ENCODE results near the gene CCDC183.
"Not testable (repeated sequence)": the region's sequence is repeated elsewhere in the genome, so short reads cannot be mapped to it uniquely, and the experiment has no call there.

The CCDC183 gene

DNA sequence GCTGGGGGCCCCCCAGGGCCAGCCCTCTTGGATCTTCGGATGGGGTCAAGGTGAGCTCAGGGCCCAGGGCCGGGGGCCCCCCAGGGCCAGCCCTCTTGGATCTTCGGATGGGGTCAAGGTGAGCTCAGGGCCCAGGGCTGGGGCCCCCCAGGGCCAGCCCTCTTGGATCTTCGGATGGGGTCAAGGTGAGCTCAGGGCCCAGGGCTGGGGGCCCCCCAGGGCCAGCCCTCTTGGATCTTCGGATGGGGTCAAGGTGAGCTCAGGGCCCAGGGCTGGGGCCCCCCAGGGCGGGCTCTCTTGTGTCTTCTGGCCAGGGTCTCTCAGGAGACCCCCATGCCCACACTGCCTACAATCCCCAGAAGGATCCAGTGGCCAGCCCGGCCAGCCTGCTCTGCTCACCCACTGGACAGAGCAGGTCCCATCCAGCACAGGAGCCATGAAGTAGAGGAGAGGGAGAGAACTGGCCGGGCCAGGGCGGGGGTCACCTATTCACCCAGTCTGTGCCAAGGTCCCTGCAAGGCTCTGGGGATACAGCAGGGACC lies 6.9 kb downstream of the CCDC183 start:
- DNase-seq, result not testable (repeated sequence)

DNA sequence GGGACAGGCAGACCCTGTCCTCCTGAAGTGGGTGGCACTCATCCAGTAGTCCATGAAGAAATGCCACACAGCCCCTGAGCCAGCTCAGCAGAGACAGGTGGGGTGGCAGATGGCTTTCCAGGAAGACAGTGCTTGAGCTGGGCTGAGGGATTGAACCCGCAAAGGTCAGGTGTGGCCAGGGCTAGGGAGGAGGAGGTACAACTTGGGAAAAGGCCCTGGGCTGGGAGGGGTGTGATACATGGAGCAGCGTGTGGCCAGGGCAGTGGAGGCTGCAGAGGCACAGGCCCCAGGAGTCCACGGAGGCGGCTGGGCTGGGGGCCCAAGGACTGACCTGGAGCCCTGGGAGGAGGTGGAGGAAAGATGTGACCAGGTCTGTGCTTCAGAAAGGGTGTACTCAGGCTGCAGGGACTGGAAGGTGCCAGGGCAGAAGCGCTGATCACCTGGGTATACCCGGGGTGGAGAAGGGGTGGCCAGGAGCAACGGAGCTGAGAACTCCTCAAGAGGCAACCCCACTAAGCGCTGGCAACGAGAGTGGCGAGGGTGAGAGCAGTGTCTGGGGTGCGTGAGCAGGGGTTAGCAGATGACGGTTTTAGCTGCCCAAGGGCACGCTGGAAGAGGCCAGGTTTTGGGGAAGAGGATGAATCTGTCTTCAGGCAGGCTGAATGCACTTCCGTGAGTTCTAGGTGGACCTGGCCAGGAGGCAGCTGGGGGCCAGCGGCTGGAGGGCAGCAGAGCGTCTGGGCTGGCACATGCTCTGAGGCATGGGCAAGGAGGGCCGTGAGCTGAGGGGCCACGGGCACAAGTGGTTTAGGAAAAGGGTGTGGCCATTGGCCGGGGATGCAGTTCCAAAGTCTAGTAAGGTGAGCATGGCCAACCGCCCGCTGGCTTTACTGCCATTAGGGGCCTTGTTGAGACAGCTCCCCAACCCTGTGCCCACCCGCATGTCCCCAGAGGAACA lies 7.7 kb downstream of the CCDC183 start:
- no peak for DNase-seq

DNA sequence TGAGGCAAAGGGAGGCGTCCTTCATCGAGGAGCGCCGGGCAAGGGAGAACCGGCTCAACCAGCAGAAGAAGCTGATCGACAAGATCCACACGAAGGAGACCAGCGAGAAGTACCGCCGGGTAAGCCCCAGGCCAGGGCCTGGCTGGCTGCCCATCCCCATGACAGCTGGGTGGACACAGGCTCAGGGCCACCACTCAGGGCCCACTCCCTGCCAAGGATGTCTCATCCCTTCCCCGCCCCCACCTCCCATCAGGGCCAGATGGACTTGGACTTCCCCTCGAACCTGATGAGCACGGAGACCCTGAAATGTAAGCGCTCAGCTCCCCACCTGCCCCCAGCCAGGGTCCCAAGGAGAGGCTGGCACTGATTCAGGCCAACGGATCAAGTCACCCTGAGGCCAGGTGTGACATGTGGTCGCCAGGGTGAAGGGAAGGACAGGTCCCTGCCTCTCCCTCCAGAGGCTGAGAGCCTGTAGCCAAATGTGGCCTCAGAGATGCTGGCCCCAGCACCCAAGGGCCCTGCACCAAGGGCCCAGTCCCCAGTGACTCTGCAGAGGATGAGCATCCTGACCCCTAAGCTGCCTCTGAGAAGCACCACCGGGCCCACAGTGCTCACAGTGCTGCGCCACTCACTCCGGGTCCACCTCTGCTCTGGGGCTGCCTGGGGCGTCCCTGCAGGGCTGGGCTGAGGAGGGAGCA lies 8.5 kb downstream of the CCDC183 start:
- DNase-seq, result no peak

DNA sequence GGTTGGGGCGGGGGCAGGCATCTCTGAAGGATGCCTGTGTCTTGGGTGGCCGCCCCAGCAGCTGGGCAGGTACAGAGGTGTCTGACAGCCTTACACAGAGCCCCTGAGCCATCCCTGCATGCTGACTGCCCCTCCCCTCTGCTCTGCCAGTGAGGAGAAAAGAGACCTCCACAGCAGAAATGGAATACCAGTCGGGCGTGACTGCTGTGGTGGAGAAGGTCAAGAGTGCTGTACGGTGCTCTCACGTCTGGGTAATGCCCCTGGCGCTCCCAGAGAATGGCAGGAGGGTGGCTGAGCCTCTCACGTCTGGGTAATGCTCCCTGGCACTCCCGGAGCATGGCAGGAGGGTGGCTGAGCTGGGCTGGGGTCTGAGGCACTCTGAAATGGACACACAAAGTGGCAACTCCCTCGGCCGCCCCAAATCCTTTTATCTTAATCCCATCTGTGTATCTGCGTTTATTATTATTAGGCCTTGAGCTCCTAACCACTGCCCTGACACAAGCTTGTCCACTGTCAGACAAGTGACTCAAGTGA lies 9.1 kb downstream of the CCDC183 start:
- no peak for DNase-seq

DNA sequence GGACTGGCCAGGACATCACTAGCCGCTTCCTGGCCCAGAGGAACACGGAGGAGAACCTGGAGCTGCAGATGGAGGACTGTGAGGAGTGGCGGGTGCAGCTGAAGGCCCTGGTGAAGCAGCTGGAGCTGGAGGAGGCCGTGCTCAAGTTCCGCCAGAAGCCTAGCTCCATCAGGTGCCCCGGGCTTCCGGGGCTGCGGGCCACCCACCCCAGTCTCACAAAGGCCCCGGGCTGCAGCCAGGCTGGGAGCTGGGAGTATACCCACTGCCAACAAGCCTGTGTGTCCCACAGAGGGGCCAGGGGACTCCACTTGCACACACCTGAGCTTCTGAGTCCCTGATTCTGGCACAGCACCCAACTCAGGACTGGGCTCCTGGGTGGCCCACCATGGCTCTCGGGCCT lies 9.9 kb downstream of the CCDC183 start:
- no peak for DNase-seq

DNA sequence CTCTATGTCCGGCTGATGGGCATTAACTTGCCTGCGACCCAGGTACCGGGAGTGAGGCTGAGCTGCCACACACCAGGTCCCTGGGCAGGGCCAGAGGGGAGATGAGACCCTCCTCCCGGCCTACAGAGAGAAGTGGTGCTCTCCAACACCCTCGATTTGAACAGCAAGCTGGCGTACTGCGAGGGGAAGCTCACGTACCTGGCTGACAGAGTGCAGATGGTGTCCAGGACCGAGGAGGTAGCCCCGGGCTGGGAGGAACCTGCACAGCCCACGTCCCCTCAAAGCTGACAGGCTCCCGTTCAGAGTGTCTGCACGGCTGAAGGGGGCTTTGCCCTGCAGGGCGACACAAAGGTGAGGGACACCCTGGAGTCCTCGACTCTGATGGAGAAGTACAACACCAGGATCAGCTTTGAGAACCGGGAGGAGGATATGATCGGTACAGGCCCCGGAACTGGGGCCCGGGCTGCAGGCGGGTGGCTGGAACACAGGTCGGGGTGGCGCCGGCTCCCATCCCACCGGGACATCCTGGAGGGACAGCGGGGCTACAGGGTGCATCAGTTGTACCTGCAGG lies 10.6 kb downstream of the CCDC183 start:
- no peak for DNase-seq

DNA sequence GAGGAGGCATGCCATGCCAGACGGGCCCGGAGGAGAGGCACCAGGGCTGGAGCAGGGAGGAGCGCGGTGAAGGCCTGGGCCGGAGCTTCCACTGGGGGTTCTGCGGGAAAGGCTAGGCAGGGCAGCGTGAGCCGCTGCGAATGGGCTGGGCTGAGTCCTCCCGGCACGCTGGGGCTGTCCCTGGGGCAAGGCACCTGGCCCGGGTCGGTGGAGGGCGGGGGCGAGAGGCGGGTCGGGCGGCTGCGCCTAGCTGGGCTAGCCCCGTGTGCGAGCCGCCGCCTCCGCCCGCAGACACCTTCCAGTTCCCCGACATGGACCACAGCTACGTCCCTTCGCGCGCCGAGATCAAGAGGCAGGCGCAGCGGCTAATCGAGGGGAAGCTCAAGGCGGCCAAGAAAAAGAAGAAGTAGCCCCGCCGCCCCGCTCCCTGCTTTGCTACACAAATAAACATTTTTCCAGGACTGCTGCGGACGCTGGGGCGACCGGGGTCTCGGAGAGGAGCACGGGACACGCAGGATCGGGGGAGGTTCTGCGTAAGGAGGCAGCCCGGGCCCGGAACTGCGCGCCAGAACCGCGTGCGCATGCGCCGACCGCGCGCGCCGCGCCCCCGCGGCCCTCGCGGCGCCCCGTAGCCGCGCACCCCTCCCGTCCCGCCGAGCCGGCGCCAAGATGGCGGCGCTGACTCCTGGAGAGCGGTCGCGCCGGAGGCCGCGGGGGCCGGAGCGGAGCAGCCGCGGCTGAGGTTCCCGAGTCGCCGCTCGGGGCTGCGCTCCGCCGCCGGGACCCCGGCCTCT lies 11.3 kb downstream of the CCDC183 start, which contains the start of gene RABL6:
Gene RABL6 (plus strand): TSS at position 668 of the 794 bp plus-strand sequence. CDS start 249 bp downstream, outside the sequence.
- DNase-seq, result peak; percentile 83

DNA sequence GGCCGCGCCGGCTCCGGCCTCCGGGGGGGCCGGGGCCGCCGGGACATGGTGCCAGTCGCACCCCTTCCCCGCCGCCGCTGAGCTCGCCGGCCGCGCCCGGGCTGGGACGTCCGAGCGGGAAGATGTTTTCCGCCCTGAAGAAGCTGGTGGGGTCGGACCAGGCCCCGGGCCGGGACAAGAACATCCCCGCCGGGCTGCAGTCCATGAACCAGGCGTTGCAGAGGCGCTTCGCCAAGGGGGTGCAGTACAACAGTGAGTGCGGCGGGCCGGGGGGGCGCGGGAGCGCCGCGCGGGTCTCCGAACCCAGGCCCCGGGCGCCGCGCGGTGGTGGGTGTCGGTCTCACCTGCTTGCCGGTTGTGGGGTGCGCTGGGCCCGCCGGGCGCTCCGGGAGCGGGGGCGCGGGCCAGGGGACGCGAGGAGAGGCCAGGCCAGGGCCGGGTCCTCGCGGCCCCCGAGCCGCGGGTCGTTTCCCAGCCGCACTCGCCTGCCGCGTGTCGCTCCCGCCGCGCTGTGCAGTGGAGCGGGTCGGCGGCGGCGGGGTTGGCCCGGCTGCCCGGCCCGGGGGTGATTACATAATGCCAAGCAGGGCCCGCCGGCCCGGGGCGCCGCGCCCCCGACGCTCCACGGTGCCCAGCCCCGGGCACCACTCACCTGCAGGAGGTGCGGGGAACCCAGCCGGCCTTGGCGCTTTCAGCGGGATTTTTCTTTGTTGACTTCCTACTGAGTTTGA lies 12.1 kb downstream of the CCDC183 start:
- peak; percentile 55 for DNase-seq

DNA sequence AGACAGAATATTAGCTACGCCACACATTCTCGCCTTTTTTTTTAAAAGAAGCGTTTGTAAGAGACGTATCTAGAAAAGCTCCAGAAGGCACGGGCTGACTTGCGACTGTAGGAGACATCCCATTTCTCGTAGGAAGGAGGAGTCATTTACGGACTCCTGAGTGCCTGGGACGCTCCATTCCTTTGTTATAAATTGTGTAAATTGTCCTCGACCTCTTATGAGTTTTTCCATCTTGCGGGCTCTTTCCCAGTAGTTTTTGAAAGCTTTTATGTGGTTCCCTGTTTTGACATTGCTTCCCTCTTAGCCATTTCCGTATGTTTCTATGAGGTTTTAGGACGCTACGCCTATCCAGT lies 12.6 kb downstream of the CCDC183 start:
- no peak for DNase-seq

DNA sequence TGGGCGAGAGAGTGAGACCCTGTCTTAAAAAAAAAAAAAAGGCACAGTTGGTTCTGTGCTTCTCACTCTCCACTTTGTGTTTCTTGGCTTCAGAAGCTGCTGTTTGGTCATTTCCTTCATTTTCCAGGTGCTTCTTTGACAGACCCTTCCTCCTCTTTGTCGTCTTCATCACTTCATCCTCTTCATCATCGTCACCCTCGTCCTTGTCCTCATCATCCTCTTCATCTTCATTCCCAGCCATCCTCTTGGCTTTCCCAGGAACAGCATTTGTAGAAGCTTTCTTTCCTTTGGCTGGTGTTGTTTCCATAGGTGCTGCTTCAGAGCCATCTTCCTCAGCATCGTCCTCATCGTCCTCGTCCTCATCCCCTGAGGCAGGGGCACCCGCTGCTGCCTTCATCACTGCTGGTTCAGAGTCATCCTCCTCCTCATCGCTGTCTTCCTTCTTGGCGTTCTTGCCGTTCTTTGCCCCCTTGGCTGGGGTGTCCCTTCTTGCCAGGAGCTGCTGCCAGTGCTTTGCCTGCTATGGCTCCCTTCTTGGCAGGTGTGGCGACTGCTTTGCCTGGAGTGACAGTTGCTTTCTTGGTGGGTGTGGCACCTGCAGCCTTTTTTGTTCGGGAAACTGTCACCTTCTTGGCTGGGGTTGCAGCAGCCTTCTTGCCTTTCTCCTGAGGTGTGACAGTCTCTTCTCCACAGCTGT lies 18.7 kb downstream of the CCDC183 start:
- DNase-seq, result no peak

DNA sequence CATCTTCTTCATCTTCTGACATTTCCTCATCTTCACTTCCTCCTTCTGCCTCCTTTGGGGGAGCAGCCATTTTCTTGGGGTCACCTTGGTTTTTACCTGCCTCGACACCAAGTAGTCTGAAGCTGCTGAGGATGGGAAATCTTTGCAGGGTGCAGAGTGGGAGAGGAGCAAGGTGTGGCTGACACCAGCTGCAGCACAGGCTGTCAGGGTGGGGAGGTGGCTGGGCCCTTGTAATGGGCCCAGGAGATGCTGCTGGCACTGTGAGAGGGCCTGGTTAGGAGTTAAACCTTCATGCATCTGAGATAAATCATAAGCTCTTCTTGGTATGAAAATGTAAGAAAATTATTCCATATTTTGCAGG lies 19.3 kb downstream of the CCDC183 start:
- no peak for DNase-seq

DNA sequence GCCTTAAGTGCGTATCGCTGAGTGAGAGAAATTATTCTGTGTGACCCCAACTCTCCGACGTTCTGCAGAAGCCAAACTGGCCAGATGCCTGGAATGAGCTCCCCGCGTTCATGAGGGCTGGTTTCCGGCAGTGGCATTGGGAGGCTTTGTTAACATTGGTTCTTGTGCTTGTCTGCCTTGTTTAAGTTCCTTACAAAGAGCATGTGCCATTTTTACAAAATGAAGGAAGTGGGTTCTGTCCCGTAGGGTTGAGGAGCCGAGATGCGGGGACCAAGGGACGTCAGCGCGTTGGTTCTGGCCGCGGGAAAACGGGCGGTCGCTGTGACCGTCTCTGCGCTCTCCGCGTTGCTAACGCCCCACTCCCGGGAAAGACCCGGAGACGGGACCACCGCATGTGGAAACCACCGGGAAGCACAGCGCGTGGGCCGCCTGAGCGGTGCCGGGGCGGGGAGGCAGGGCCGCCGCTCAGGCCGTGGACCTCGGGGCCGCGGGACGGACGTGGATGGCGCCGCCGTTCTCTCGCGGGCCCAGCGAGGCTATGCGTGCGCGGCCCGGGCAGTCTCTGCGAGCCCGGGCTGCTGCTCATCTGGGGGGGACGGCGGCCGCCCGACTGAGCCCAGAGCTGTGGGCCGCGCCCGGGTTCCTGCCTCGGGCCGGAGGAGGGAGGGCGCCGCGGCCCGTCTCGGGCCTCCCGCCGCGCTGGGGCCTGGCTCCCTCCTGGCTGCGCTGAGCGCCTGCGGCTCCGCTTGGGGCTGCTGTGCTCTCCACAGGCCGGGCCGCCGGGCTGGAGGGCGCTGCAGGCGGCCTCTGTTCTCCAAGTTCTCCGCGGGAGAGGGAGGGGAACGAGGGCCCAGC lies 25.1 kb downstream of the CCDC183 start:
- no peak for DNase-seq

DNA sequence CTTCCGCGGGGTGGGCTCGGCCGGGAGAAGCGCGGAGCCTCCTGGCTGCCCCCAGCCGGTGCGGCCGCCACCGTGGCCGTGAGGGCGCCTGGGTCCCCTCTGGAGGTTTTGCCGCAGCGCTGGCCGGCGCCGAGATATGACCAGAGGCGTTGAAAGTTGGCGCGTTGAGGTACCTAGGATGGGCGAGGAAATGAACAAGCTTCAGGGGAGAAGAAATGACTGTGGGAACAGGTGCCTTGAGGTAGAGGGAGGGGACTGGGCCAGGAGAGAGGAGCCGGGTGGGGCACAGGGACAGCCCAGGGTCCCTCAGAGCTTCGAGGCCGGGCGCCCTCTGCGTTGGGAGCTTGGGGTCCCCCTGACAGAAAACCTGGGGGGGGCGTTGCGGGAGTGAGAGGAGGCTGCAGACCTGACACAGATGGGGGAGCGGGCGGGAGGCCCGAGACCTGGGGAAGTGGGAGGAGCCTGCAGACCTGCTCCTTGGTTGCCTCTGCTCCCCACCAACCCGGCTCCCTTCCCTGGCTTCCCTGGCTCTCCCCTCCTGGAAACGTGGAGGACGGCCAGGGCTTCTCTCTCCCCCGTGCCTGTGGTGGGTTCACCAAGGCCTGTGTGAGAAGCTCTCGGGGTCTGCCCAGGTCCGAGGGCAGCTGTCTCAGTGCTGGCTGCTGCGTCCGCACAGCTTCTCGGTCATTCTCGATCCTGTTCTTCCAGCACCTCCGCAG lies 25.8 kb downstream of the CCDC183 start:
- no peak for DNase-seq

DNA sequence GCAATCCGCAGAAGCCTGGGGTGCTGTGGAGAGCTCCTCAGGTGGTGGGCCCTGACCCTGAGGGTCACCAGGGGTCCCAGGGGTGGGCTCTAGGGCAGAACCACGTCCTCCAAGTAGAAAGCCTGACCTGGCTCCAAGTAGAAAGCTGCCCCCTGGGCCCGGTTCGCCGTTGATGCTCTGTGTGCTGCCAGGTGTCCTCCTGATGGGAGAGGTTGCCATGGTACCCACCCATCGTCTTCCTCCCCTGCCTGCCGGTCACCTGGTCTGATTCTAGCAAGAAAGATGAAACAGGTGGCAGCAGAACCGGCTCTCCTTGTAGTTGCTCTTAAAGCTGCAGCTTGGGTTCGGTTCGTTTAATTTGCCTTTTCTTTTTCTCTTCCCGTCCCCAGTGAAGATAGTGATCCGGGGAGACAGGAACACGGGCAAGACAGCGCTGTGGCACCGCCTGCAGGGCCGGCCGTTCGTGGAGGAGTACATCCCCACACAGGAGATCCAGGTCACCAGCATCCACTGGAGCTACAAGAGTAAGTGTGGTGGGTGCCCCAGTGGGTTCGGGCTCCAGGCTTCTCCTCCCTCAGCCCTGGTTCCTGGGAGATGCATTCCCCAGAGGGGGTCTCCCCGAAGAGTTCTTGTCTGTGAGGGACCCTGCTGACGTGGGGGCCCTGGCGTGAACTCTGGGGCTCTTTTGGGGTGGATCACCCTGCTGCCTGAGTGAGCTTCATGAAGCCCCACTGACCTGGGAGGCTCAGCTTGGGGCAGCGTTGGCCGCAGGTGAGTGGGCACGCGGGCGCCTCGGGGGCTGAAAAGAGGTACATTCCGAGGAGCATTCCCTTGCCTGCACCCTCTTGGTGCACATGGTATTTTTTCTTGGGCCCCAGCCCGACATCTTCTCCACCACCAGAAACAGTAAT lies 27.3 kb downstream of the CCDC183 start:
- no peak for DNase-seq

DNA sequence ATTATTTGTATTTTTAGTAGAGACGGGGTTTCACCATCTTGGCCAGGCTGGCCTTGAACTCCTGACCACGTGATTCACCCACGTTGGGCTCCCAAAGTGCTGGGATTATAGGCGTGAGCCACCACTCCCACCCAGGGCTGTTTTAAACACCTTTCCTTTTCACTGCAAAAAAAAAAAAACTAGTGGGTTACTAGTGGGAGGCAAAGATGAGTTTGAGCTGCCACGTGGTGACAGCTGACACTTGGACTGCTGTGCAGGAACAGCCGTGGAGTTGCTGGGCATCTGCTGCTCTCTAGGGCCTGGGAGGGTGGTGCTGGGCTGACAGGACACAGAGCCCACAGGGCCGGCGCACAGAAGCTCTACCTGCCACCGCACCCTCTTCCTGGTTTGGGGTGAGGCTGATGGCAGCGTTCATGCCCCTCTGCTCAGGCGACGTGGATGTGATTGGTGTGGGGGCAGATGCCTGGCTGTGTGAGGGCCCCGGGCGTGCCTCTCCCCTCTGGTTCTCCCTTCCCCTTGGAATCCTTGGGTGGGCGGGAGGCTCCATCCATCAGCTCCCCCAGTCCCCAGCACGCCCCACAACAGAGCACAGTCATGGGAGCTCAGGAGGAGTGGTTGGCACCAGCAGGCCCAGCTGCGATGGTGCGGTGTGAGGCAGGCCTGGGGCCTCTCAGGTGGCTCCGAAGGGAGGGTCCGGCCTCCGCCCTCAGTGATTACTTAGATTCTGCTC lies 28.5 kb downstream of the CCDC183 start:
- DNase-seq, result no peak

DNA sequence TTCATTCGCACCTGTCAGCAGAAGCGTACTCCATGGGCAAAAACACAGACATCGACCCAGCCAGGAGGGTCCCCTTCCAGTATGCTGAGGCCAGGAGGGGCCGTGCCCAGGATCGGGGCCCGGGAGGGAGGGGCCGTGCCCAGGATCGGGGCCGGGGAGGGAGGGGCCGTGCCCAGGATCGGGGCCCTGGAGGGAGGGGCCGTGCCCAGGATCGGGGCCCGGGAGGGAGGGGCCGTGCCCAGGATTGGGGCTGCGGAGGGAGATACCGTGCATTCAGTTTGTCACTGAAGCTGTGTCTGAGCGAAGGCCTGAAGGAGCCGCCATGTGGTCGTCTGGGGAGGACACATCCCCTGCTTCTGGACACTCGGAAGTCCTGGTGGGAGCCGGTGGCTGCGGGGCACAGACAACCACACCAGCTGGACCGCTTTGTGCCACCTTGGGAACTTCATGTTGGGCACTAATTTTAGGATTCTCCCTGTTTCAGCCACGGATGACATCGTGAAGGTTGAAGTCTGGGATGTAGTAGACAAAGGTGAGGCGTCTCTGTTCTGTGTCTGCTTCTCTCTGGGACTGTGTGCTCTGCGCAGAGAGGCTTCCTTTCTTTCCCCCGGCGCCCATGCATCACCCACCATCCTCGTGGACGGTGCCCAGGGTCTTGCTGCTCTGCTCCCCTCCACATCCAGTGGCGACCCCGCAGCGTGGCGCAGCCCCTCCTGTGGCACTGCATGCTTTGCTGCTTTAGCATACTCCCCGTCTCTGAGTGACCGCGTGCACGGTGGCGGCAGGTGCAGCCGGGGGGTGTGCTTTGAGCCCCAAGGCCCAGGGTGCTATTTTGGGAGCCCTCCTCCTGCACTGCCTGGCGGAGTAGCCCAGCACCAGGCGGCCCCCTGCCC lies 29.4 kb downstream of the CCDC183 start:
- DNase-seq, result no peak

DNA sequence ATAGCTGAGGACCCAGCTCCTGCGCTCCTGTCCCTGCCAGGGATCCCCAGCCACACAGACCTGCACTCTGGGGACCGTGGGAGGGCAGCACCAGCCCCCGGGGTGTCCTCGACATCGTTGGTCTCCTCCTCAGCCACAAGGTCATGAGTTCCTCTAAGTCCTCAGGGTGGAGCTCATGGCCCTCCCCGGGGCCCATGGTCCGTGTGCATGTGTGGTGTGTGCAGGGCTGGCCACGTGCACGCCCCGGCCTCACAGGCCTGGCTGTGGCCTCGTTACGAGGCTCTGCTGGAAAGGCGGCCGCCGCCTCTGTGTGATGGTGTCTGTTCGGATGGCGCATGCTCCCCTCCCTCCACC lies 30.0 kb downstream of the CCDC183 start:
- no peak for DNase-seq

All from activated naive CD4-positive, alpha-beta T cell treated with Interleukin-2 at 50 U/mL for 16 hours (primary cell).